Small intestine (tissue), 7 donors: ENCODE results near the gene OMD. TPM values are rescaled to one million over a fixed set of nuclear protein-coding genes. Genes with fewer than 3 reads are reported as not detected.

Experiments
- DNase-seq, 2 donors: peaks; one replicate each; pipeline versions ENCODE4 v3.0.0 to v3.0.0-alpha.2; 2013
- FAIRE-seq: peaks from 2 replicates; lab custom pipeline; 2012; peaks lifted over from hg19 to GRCh38; lab: Jason Lieb, UNC
- H3K27ac ChIP-seq, 3 donors: one replicate each; pipeline ENCODE4 v1.5.1; 2013; ENCODE audit warnings: low read length in 2 of 3, mild to moderate bottlenecking in 2 of 3, control low read depth in 1 of 3, inconsistent platforms in 1 of 3, low read depth in 1 of 3, moderate library complexity in 1 of 3
- H3K27me3 ChIP-seq, 3 donors: one replicate each; pipeline ENCODE4 v1.6.1; 2013; ENCODE audit warnings: low read length in 3 of 3, inconsistent platforms in 1 of 3; ENCODE audit not compliant: control insufficient read depth in 3 of 3, insufficient read depth in 3 of 3
- H3K36me3 ChIP-seq, 3 donors: one replicate each; pipeline ENCODE4 v1.6.1; 2013; ENCODE audit warnings: low read length in 3 of 3, inconsistent platforms in 1 of 3, low read depth in 1 of 3, mild to moderate bottlenecking in 1 of 3, moderate library complexity in 1 of 3; ENCODE audit not compliant: control insufficient read depth in 3 of 3, insufficient read depth in 2 of 3
- H3K4me1 ChIP-seq, 3 donors: one replicate each; pipeline ENCODE4 v1.6.1; 2013; ENCODE audit warnings: low read length in 2 of 3, inconsistent platforms in 1 of 3, low read depth in 1 of 3, mild to moderate bottlenecking in 1 of 3, moderate library complexity in 1 of 3; ENCODE audit not compliant: control insufficient read depth in 3 of 3, insufficient read depth in 2 of 3
- H3K4me3 ChIP-seq, 3 donors: one replicate each; pipeline ENCODE4 v1.5.1; 2013; ENCODE audit warnings: low read length in 3 of 3, control low read depth in 1 of 3, inconsistent platforms in 1 of 3, low read depth in 1 of 3, mild to moderate bottlenecking in 1 of 3, moderate library complexity in 1 of 3
- H3K9me3 ChIP-seq, 2 donors: one replicate each; pipeline ENCODE4 v1.6.1; 2013; ENCODE audit warnings: low read depth in 1 of 2, low read length in 1 of 2; ENCODE audit not compliant: control insufficient read depth in 2 of 2, insufficient read depth in 1 of 2
- WGBS, 3 donors: extraction: QIAGEN DNeasy Blood & Tissue Kit; methylation state at CpG; one replicate each; pipeline ENCODE4 v1.1.7; 2013; 5-methylcytosine and 5-hydroxymethylcytosine counted together
- polyA plus RNA-seq, 4 donors: library from polyadenylated mRNA; stranded (reverse) in 3 of 4; unstranded in 1 of 4; fragments of 200-250 nt in 3 of 4; fragments of 120-200 nt in 1 of 4; gene quantifications; one replicate each; pipeline versions ENCODE4 v1.2.1 to v1.2.3, GENCODE V29; 2013
- donor health status: healthy with polysubstance abuse.
- donor health status: control.
- donor health status: control.
- donor health status: Bipolar disorder and iron deficiency.
- donor health status: healthy.

OMD gene
- polyA plus RNA-seq, 4 donors, result 0.10 to 3.6 (median 0.27) TPM; not detected in 1

GRCh38 chr9:92393686-92394085 is 30.6 kb downstream of the OMD start:
- Histone ChIP-seq H3K36me3 (peaks cover 0 to 2% (median 0%) of the 10 kb centered on the region in 3 donors), H3K4me3 (no peak overlapping the region), H3K27ac (no peak overlapping the region), H3K9me3 (peaks cover 0 to 8% of the 10 kb centered on the region in 2 donors), H3K4me1 (no peaks in the 10 kb centered on the region), H3K27me3 (no peaks in the 10 kb centered on the region)
- FAIRE-seq, result no peak
- WGBS, 3 donors, result 46 to 75% (median 69%) methylated on average over 1 of the region's 1 CpG
- DNase-seq, result no peak

- Histone ChIP-seq H3K9me3 (peaks cover 0 to 8% of the 10 kb centered on the region in 2 donors), H3K4me3 (no peak overlapping the region), H3K4me1 (no peaks in the 10 kb centered on the region), H3K36me3 (no peaks in the 10 kb centered on the region), H3K27me3 (no peaks in the 10 kb centered on the region), H3K27ac (no peak overlapping the region)
- 83 to 94% (median 88%) methylated on average over 2 of the region's 2 CpGs for WGBS, 3 donors
- FAIRE-seq (no peak), DNase-seq (no peak)
Observed at GRCh38 chr9:92392690-92393089, 31.6 kb downstream of the OMD start.

GRCh38 chr9:92385953-92386352 is 38.3 kb downstream of the OMD start:
- Histone ChIP-seq H3K27me3 (no peaks in the 10 kb centered on the region), H3K4me3 (no peak overlapping the region), H3K4me1 (no peaks in the 10 kb centered on the region), H3K27ac (no peak overlapping the region), H3K9me3 (no peaks in the 10 kb centered on the region), H3K36me3 (no peaks in the 10 kb centered on the region)
- WGBS, 3 donors, result 48 to 75% (median 65%) methylated on average over 4 of the region's 4 CpGs
- DNase-seq (peak in 1 of 2 donors; percentile 51), FAIRE-seq (no peak)

GRCh38 chr9:92385477-92385876 is 38.8 kb downstream of the OMD start:
- no peaks in the 10 kb centered on the region for H3K4me1 ChIP-seq
- no peaks in the 10 kb centered on the region for H3K9me3 ChIP-seq
- H3K36me3 ChIP-seq, result no peaks in the 10 kb centered on the region
- DNase-seq (peak in 1 of 2 donors; percentile 42), FAIRE-seq (no peak)
- no peaks in the 10 kb centered on the region for H3K27me3 ChIP-seq
- no peak overlapping the region for H3K4me3 ChIP-seq
- H3K27ac ChIP-seq, result peak overlapping the region in 1 of 3 donors; percentile 20
- 16 to 53% (median 27%) methylated on average over 6 of the region's 6 CpGs for WGBS, 3 donors

- no peaks in the 10 kb centered on the region for H3K27me3 ChIP-seq
- 78 to 84% (median 80%) methylated on average over 3 of the region's 3 CpGs for WGBS, 3 donors
- FAIRE-seq (no peak), DNase-seq (no peak)
- no peaks in the 10 kb centered on the region for H3K4me1 ChIP-seq
- H3K27ac ChIP-seq, result no peak overlapping the region
- H3K9me3 ChIP-seq, result no peaks in the 10 kb centered on the region
- H3K36me3 ChIP-seq, result no peaks in the 10 kb centered on the region
- H3K4me3 ChIP-seq, result no peak overlapping the region
Observed at GRCh38 chr9:92385001-92385400, 39.3 kb downstream of the OMD start.

GRCh38 chr9:92384375-92384774 is 39.9 kb downstream of the OMD start:
- 87 to 92% (median 89%) methylated on average over 1 of the region's 1 CpG for WGBS, 3 donors

GRCh38 chr9:92381775-92382174 is 42.5 kb downstream of the OMD start:
- H3K4me3 ChIP-seq, result no peak overlapping the region
- H3K4me1 ChIP-seq, result peaks cover 0 to 16% (median 2%) of the 10 kb centered on the region in 3 donors
- 94 to 96% (median 94%) methylated on average over 2 of the region's 2 CpGs for WGBS, 3 donors
- no peaks in the 10 kb centered on the region for H3K27me3 ChIP-seq
- no peak overlapping the region for H3K27ac ChIP-seq
- no peak for DNase-seq
- no peaks in the 10 kb centered on the region for H3K36me3 ChIP-seq
- no peak for FAIRE-seq
- no peaks in the 10 kb centered on the region for H3K9me3 ChIP-seq

More at GRCh38 chr9:92384375-92384774, 39.9 kb downstream of the OMD start:
- no peak for DNase-seq
- Histone ChIP-seq H3K36me3 (no peaks in the 10 kb centered on the region), H3K27me3 (no peaks in the 10 kb centered on the region), H3K4me3 (no peak overlapping the region), H3K4me1 (peaks cover 0 to 3% (median 0%) of the 10 kb centered on the region in 3 donors), H3K9me3 (no peaks in the 10 kb centered on the region), H3K27ac (no peak overlapping the region)
- FAIRE-seq, result no peak

- 98 to 100% (median 99%) methylated on average over 2 of the region's 2 CpGs for WGBS, 3 donors
- H3K36me3 ChIP-seq, result no peaks in the 10 kb centered on the region
- FAIRE-seq (no peak), DNase-seq (no peak)
- no peak overlapping the region for H3K4me3 ChIP-seq
- H3K27me3 ChIP-seq, result no peaks in the 10 kb centered on the region
- H3K4me1 ChIP-seq, result peaks cover 0 to 16% (median 2%) of the 10 kb centered on the region in 3 donors
- peaks cover 0 to 8% of the 10 kb centered on the region in 2 donors for H3K9me3 ChIP-seq
- no peak overlapping the region for H3K27ac ChIP-seq
Observed at GRCh38 chr9:92380603-92381002, 43.7 kb downstream of the OMD start.
